SU-DHL-6 (cell line): ENCODE data around the gene CHRD.

Experiments used
- H2AFZ ChIP-seq: fragments of 200-600 bp; sonication (generic); 2 replicates; pipeline ENCODE4 v1.6.1; 2014; ENCODE audit warnings: low read depth, mild to moderate bottlenecking, moderate library complexity, mixed read lengths, antibody characterized with exemption, low read length; ENCODE audit not compliant: severe bottlenecking
- H3F3A ChIP-seq: fragments of 200-600 bp; shearing (Covaris generic); 2 replicates; pipeline ENCODE4 v1.6.0; 2016; ENCODE audit warnings: antibody characterized with exemption, mild to moderate bottlenecking; ENCODE audit not compliant: insufficient read depth
- H3K27ac ChIP-seq: fragments of 200-600 bp; sonication (generic); 2 replicates; pipeline ENCODE4 v1.5.1; 2016; ENCODE audit warnings: low read depth, mild to moderate bottlenecking, low read length, moderate library complexity, mixed read lengths
- H3K27me3 ChIP-seq: fragments of 200-600 bp; sonication (generic), shearing (Covaris generic); 2 replicates; pipeline ENCODE4 v1.6.0; 2014; ENCODE audit warnings: mild to moderate bottlenecking, low read length
- H3K36me3 ChIP-seq: fragments of 200-600 bp; sonication (generic); 2 replicates; pipeline ENCODE4 v1.6.1; 2014; ENCODE audit warnings: mild to moderate bottlenecking, low read length, mixed read lengths
- H3K4me2 ChIP-seq: fragments of 300-600, 200-600 bp; shearing (Covaris generic), sonication (generic); 2 replicates; pipeline ENCODE4 v1.6.0; 2014; ENCODE audit warnings: low read length, low read depth, mild to moderate bottlenecking; ENCODE audit not compliant: poor library complexity, severe bottlenecking
- H3K4me3 ChIP-seq: fragments of 200-600 bp; sonication (generic); 2 replicates; pipeline ENCODE4 v1.5.1; 2014; ENCODE audit warnings: antibody characterized with exemption, low read length, mild to moderate bottlenecking, mixed read lengths; ENCODE audit not compliant: insufficient read depth, poor library complexity, severe bottlenecking
- H3K79me2 ChIP-seq: fragments of 200-600 bp; sonication (generic); 2 replicates; pipeline ENCODE4 v1.6.1; 2014; ENCODE audit warnings: mild to moderate bottlenecking, low read length, moderate library complexity; ENCODE audit not compliant: insufficient read depth
- H3K9ac ChIP-seq: fragments of 200-600 bp; sonication (generic); 2 replicates; pipeline ENCODE4 v1.7.0; 2014; ENCODE audit warnings: mild to moderate bottlenecking, low read length
- H3K9me2 ChIP-seq: fragments of 200-600 bp; sonication (generic); replicated peaks from 2 replicates; pipeline ENCODE4 v1.6.1; 2014; ENCODE audit warnings: low read length; ENCODE audit not compliant: insufficient read depth
- H3K9me3 ChIP-seq: fragments of 200-600 bp; sonication (generic); 2 replicates; pipeline ENCODE4 v1.6.1; 2014; ENCODE audit warnings: low read length, mixed read lengths; ENCODE audit not compliant: insufficient read depth
- H4K20me1 ChIP-seq: fragments of 200-600 bp; sonication (generic); 2 replicates; pipeline ENCODE4 v1.6.1; 2014; ENCODE audit warnings: low read depth, mild to moderate bottlenecking, antibody characterized with exemption, low read length, moderate library complexity, mixed read lengths
- CTCF ChIP-seq: fragments of 200-600 bp; sonication (generic); IDR thresholded peaks from one replicate; pipeline ENCODE4 v1.5.1; 2017; ENCODE audit warnings: antibody characterized with exemption, mild to moderate bottlenecking, low read length, moderate library complexity; ENCODE audit not compliant: insufficient read depth, poor library complexity, severe bottlenecking
- EZH2phosphoT487 ChIP-seq: fragments of 200-600 bp; sonication (generic), shearing (Covaris generic); conservative IDR thresholded peaks from 2 replicates; pipeline ENCODE4 v1.6.1; 2018; ENCODE audit warnings: mild to moderate bottlenecking, antibody characterized with exemption, low read length, moderate library complexity, mixed read lengths

Gene CHRD

GRCh38 chr3:184353546-184353941 lies 26.3 kb upstream of the CHRD start:
- Histone ChIP-seq H3K27me3 (no peaks in the 10 kb centered on the region), H3K9ac (no peak overlapping the region), H2AFZ (no peak overlapping the region), H3K4me2 (no peak overlapping the region), H3K27ac (no peak overlapping the region), H3K4me3 (no peak overlapping the region), H3K79me2 (no peaks in the 10 kb centered on the region), H3K36me3 (no peaks in the 10 kb centered on the region), H4K20me1 (no peaks in the 10 kb centered on the region), H3K9me3 (no peaks in the 10 kb centered on the region), H3K9me2 (no peaks in the 10 kb centered on the region), H3F3A (no peaks in the 10 kb centered on the region)
- no peak for TF ChIP-seq EZH2phosphoT487
- TF ChIP-seq CTCF, result no peak

GRCh38 chr3:184354121-184354728 lies 25.6 kb upstream of the CHRD start:
- Histone ChIP-seq H3K4me3 (no peak overlapping the region), H3K9me2 (no peaks in the 10 kb centered on the region), H3K36me3 (no peaks in the 10 kb centered on the region), H2AFZ (no peak overlapping the region), H3K79me2 (no peaks in the 10 kb centered on the region), H3K27ac (no peak overlapping the region), H3K9me3 (no peaks in the 10 kb centered on the region), H3F3A (no peaks in the 10 kb centered on the region), H4K20me1 (no peaks in the 10 kb centered on the region), H3K4me2 (no peak overlapping the region), H3K27me3 (no peaks in the 10 kb centered on the region), H3K9ac (no peak overlapping the region)
- no peak for TF ChIP-seq EZH2phosphoT487
- TF ChIP-seq CTCF, result peak; percentile 92

GRCh38 chr3:184354754-184355153 lies 25.1 kb upstream of the CHRD start:
- TF ChIP-seq CTCF, result no peak
- TF ChIP-seq EZH2phosphoT487, result no peak
- Histone ChIP-seq H3K4me2 (no peak overlapping the region), H3K4me3 (no peak overlapping the region), H3K27me3 (no peaks in the 10 kb centered on the region), H3F3A (no peaks in the 10 kb centered on the region), H2AFZ (no peak overlapping the region), H3K9me3 (no peaks in the 10 kb centered on the region), H3K36me3 (no peaks in the 10 kb centered on the region), H3K27ac (no peak overlapping the region), H3K9ac (no peak overlapping the region), H3K9me2 (no peaks in the 10 kb centered on the region), H3K79me2 (no peaks in the 10 kb centered on the region), H4K20me1 (no peaks in the 10 kb centered on the region)
